GM12801 (cell line): ENCODE measurements around the gene GOLGA6A.

Source experiments
- TF ChIP-seq, protein P1 (sequence below): IDR thresholded peaks from one replicate; pipeline ENCODE4 v1.5.1; 2011; ENCODE audit warnings: control low read depth; ENCODE audit not compliant: insufficient read length; ENCODE audit errors: extremely low read depth

Gene GOLGA6A

DNA sequence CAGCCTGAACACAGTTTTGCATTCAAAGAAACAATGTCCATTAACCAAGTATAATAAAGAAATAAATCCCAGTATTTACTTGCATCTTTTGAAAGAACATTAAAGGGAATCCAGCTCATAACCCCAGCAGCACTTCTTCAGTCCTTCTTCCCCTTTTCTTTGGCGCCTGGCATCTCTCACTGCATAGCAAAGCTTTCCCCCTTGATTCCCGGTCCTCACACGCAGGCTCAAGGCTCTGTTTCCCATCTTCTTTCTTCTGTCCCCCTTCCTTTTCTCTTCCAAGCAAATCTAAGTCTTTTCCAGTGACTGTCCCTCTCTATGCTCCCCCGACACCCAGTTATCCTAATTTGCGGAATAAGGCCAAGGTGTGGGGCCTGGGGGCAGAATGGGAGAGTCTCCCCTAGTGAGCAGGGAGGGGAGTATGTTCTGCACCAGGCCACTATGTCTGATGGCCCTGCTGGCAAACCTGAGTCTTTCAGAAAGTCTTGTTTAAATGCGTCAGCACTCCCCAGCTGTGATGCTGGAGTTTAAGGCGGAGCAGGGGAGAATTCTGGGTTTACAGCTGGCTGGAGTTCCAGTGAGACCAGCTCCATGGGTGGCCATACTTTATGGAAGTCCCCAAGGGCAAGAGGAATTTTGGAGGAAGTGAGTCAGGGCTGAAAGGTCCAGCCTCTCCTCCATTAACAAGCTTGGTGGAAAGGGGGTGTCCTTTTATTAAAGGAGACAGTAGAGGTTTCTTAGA is 42.1 kb downstream of the GOLGA6A start:
- TF ChIP-seq, protein P1, sequence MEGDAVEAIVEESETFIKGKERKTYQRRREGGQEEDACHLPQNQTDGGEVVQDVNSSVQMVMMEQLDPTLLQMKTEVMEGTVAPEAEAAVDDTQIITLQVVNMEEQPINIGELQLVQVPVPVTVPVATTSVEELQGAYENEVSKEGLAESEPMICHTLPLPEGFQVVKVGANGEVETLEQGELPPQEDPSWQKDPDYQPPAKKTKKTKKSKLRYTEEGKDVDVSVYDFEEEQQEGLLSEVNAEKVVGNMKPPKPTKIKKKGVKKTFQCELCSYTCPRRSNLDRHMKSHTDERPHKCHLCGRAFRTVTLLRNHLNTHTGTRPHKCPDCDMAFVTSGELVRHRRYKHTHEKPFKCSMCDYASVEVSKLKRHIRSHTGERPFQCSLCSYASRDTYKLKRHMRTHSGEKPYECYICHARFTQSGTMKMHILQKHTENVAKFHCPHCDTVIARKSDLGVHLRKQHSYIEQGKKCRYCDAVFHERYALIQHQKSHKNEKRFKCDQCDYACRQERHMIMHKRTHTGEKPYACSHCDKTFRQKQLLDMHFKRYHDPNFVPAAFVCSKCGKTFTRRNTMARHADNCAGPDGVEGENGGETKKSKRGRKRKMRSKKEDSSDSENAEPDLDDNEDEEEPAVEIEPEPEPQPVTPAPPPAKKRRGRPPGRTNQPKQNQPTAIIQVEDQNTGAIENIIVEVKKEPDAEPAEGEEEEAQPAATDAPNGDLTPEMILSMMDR: no peak

GRCh38 chr15:74039656-74040010 is 42.7 kb downstream of the GOLGA6A start:
- TF ChIP-seq, protein P1: no peak

DNA sequence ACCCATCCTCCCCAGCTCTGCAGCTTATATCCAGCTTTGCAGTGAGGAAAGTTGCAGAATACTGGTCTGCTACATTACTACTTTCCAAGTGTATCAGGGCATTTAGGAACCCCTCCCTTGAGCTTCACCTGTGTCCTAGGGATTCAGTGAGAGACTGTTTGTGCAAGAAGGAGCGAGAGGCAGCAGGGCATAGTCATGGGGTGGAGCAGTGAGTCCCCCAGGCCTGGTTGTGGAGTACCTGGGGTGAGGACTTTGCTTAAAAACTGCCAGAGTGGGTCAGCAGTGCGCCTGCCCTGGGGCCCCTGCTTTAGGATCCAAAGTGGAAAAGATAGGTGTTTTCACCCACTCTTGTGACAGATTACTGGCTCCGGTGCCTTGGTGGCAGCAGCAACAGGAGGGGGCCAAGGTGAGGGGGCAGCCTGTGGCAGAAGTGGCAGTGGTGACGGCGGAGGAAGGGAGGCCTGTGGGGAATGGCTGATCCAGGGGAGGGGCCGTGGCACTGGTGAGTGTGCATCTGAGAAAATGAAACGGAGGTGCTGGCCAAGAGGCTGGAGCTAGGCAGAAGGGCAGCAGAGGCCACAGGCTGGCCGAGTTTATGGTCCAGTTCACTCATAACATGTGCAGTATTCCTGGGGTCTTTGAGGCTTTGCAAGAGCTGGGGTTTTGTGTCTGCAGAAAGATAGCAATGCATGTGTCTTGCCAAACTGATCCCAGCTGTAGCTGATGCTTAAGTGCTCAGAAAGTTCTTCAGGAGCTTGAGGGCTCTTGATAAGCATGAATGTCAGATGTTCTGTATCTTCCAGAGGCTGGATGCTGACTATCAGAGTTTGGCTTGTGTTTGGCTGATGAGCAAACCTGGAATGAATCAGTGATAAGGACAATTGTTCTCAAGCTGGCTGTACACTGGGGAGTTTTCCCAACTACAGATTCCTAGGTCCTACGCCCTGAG is 43.4 kb downstream of the GOLGA6A start:
- TF ChIP-seq, protein P1: no peak

DNA sequence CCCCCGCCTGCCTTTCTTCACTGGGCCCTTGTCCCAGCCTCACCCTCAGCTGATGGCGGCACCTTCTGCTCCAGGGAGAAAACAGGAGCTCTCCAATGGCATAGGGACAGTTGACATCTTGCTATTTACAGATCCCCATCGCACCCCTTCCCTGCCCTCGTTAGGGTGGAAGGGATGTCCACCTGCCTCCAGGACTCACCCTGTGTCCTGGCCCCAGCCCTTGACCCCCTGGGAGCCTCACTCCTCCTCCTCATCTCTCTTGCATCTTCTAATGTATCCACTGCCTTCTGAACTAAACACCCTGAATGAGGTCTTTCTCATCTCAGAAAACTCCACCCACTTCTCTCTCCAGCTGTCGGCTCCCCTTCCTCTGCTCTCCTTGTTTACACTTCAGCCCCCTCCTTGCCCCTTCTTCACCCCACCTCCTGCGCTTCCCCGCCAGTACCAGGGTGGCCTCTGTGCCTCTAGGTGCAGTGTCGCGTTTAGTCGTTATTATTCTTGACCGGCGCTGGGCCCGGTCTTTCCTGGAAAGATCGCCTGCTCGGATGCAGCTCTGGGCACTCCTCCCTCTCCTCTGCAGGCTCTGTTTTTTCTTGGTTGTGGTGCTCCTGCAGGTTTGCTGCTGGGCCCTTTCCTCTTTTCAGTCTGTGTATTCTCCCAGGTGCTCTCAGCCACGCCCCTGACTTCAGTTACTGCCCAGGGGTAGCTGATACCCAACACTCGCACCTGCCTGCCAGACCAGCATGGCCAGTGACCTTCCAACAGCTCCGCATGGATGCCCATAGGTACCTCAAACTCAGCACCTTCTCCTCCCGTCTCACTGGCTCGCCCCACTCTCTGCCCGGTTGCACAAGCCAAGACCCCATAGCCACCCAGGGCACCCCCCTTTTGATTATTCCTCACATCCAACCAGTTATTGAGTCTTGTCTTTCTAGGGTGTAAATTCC is 44.9 kb downstream of the GOLGA6A start:
- TF ChIP-seq, protein P1: no peak

DNA sequence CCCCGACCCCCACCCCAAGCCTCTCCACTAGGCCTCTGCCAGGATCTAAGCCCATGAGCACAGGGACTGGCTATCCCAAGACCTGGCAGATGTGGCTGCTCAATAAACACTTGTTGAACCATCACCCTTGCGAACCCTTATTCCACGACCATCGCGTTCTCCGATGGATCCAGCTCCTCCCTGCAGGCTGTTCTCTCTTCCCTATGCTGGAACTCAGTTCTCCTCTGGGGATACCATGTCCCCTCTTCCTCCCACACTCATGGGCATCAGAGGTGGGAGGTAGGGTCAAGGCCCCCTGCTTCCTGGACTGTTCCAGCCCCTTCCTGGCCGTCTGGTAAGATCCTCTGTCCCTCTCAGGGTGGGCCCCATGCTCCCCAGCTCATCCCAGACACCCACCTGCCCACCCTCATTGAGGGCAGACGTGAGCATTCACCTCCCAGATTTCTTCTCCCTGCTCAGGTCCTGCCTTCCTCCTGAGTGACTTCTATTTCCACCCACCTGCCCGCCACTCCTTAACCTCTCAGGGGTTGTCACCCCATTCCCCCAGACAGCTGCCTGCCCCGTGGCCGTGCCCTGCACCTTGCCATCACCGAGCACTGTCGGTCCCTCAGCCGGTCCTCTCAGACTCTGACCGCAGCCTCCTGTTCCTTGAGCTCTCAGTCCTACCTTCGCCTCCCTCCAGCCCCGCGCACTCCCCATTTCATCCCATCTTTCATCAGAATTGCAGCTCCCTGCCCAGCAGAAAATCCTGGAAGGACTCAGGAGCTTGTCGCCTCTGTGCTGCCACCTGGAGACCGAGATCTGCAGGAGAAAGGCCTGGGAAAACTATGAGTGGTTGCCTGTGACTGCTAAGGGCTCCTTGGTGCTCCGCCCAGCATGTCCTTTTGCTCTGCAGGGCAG is 45.8 kb downstream of the GOLGA6A start:
- TF ChIP-seq, protein P1: no peak

GRCh38 chr15:74035121-74036017 is 47.0 kb downstream of the GOLGA6A start:
- TF ChIP-seq, protein P1: no peak
